HG02973 (cell line): ENCODE measurements around the gene TP73.

ENCODE experiments used
- ATAC-seq: cut with Tn5 transposase; IDR thresholded peaks from one replicate; pipeline ENCODE4 v1.9.1; 2021; ENCODE audit warnings: moderate library complexity; ENCODE audit not compliant: unreplicated experiment

The TP73 gene

DNA sequence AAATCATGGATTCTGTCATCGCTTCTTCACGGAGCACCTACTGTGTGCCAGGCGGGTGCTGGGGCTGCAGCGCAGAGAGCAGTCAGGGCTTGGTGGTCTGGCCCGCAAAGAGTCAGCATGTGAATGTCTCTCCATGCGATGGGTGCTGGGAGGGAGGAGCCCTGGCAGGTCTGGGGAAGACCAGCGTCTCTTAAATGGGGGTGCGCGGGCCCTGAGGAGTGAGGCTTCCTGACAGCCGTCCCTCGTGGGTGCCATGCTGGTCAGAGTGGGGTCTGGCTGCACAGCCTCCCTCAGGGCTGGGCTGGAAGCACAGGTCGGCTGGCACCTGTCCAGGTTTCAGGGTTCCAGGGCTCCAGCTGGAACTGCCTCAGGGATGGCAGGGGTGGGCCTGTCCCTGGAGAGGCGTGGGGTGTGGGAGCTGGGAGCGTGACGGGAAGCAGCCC is 18.5 kb downstream of the TP73 start:
- no peak for ATAC-seq

DNA sequence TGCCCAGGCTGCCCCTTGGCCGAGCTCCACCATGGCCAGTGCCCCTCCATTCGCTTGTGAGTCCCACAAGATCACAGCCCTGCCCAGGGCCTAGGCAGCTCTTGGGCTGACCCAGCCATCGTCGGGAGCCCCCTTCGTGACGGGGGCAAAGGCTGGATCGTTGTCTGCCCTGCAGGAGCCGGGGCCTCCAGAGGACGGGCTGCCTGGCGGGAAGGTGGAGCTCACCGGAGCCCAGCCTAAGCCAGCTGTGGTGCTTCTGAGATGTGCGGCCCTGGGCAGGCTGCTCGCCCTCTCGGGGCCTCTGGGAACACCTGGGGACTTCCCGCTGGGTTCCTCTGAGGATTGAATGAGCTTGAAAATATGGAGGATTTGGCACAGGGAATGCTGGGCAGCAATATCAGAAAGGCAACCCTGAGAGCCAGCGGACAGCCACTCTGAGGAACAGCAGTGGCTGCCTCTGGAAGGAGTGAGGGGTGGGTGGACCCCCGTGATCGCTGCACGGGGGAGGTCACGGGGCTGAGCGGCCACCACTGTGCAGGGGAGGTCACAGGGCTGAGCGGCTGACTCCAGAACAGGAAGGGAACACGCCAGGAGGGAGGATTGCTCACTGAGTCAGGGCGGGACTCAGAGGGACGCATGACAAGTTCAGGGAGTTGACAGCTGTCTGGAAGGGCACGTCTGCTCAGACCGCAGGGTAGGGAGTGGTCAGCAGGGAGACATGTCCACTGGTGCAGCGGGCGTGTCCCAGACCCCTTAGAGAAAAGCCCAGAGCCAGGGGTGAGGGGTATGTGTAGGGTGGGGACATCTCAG is 19.3 kb downstream of the TP73 start:
- no peak for ATAC-seq

DNA sequence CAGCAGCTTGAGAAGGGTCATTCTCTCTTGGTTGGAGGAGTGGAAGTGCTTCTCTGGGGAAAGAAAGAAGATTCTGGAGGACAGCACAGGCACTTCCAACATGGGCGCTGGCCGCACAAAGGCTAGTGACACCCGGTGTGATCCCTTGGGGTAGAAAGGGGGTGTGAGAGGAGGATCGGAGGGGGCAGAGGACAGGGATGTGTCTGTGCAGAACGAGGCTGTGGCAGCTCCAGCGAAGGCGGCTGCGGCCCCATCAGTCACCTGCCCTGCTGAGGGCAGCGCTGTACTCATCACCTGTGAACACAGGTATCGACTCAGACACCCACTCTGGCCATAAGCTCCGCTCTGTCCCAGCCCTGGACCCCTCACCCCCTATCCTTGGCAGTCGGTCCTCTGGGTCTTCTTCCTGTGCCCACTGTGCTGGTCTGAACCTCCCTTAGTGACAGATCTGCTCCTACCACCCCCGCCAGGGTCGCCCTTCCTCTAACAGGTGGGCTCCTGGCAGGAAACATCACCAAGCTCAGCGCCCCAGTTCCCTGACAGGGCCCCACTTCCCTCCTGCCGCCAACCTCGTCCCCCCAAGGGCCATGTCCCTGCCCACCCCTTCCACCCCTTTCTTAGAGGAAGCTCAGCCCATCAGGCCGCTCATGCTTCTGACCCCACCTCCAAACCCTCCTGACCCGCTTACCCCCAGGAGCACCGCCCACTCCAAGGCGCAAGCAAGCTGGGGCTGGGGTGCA is 20.1 kb downstream of the TP73 start:
- no peak for ATAC-seq

DNA sequence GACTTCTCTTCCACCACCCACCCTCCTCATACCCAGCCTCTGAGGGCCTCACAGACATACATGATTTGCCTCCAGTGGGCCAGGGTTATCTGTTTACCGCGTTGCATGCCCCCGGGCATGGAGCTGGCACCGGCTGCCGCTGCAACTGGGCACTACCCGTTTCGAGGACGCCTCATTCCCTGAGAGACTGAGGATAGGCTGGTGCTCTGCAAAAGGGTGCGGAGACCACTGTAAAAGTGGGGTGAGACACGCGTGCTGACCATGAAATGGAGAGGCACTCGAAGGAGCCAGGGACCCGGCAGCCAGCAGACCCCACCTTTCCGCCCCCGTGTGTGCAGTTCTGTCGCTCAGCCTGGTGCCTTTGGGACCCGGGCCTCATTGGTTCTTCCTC is 20.6 kb downstream of the TP73 start:
- no peak for ATAC-seq

DNA sequence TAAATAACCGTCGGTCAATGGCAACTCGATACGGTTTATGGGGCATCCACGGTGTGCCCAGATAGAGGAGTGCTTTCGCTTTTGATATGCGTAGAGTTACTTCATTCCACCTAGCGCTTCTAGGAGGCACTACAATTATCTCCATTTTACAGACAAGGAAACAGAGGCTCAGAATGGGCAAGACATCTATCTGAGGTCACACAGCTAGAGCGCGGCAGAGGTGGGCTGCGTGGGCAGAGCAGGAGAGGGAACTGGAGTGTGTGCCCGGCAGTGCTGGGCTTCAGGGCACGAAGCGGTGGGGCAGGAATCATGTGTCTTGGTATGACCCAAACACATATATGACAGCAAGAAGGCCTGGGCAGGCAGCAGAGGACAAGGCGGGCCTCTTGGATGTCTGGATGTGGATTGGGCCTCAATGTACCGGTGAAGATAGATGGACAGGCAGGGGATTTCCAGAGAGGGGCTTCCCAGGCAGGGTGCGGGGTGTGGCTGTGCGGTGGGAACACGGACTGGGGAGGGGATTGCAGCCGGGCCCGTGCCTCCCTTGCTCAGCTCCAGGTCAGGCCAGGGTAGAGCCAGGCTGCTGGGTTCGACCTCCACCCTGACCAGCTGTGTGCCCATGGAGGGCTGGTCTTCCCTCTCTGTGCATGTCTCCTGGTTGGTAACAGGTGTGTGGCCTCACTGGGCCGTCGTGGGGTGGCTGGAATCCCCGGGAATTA is 21.2 kb downstream of the TP73 start:
- ATAC-seq, result no peak

DNA sequence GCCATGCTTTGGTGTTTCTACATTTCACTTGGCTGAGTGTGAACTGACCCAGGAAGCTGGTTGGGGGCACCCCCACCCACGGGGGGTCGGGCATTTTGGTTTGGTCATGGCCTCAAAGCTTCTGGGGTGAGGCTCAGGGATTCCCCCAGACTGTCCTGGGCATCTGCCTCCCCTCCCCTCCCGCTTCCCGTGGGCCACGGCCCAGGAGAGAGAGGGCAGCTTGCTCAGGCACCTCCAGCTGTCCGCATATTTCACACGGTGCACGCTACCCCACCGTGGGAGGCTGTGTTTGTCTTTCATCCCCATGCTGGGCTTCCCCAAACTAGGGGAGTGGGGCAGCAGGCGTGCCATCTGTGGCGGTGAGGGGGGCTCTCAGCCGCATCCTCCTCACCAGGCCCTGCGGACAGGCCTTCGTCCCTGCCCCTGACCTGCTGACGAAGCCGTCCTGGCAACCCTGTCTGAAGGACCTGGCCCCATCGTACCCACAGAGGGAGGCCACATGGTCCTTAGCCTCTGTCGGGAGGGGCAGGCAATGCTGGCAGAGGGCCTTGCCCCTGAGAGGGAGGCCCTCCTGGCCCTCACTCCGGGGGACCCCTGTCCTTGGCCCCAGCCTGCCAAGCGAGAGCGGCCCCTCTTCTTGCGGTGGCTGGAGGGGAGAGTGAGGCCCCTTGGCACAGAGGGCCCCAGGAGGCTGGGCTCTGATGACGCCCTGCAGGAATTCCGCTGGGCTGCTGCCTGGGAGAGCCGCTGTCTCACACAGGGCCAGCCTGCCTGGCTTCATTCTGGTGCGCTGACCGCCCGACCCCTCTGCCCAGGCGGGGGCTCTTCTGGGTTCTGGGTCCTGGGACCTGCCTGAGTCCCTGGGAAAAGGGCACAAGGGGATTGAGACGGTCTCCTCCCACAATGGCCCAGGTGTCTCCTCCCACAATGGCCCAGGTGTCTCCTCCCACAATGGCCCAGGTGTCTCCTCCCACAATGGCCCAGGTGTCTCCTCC is 22.1 kb downstream of the TP73 start:
- ATAC-seq, result no peak

DNA sequence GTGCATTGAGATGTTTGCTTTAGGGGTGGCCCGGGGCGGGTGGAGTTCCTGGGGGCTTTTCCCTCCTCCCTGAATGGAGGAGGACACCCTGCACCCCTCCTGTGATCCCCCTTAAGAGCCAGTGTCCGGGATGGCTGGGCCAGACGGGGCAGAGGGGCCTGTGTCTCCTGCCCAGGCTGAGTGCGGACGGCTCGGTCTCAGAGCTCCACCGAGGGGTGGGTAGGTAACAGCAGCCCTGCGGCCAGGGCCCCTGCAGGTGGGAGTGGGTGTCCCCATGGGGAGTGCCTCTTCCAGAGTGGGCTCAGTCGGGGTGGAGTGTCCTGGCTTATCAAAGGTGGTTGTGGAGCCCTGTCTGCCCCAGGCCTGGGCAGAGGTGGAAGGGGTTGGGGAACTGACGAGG is 23.1 kb downstream of the TP73 start:
- ATAC-seq, result no peak

DNA sequence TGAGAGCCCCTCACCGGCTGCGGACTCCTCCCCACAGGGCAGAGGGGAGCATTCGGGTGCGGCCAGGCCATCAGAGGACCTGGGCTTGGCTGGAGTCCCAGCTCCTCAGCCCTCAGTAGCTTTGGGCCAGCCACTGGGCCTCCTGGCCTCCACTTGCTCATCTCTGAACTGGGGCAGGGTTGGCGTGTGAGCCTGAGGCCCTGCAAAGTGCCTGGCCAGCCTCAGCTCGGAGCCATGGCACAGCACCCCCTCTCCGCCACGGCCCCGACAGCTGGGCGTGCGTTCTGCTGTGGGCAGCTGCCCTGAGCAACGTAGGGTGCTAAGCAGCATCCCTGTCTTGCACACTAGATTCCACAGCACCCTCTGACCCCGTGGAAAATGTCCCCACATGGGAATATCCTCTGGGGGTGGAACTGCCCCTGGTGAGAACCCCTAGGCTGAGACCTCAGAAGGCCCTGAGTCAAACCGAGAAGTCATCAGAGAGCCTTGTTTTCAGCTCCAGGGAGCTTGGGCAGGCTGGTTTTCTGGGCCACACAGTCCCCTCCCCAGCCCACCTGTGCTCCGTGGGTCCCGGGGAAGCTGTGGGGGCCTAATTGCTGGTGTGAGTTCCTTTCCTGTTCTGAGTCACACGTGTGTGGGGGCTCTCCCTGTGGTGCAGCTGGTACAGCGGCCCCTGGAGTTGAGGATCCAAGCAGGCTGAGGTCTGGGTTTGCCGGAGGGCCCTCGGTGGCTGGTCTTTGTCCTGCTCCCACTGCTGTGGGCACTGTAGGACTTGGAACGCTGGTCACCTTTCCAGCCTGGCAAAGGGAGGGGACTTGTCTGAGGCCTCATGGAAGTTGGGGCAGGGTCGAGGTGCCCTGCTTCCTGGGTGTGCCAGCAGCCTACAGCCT is 24.5 kb downstream of the TP73 start:
- ATAC-seq, result peak; percentile 67

DNA sequence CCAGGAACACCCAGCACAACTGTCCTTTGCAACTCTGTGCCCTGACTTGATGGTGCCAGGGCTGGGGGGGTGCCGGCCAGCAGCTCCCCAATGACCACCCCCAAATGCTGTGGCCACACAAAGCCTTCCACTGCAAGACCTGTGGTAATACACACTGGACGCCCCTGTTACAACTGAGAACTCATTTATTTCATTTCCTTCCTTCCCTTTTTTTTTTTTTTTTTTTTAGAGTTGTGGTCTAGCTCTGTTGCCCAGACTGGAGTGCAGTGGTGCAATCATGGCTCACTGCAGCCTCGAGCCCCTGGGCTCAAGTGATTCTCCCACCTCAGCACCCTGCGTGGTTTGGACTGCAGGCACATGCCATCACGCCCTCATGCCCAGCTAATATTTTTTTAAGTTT is 25.2 kb downstream of the TP73 start:
- ATAC-seq, result peak; percentile 8

DNA sequence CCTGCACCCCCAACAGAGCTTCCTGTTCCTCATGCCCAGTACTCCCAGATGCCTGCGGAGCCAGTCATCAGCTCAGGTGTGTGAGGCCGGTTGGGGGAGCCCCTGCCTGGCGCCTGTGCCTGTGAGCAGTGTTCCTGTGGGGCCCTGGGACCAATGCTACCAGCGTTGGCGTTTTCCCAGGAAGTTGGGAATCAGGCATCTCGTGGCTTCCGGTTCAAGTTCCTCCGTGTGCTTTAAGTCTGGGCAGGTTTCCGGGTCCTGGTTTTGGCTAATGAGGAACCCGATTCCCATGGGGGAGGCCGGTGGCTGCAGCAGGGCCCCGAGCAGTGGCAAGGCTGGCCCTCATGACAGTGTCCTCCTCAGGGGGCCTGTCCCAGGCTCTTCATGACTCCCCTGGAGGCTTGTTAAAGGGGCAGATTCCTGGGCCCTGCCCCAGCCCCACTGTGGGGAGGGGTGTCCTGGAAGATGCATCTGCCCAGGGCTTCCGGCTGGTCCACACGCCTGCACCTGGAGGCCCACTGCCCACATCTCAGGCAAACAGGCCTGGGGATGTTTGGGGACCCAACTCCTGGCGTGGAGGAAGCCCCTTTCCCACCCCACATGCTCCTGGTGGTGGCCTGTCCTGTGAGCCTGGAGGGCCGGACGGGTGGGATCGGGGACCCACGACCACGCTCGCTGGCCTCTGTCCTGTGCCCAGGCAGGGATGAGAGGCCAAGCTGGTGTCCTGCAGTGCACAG is 26.2 kb downstream of the TP73 start:
- ATAC-seq, result no peak

DNA sequence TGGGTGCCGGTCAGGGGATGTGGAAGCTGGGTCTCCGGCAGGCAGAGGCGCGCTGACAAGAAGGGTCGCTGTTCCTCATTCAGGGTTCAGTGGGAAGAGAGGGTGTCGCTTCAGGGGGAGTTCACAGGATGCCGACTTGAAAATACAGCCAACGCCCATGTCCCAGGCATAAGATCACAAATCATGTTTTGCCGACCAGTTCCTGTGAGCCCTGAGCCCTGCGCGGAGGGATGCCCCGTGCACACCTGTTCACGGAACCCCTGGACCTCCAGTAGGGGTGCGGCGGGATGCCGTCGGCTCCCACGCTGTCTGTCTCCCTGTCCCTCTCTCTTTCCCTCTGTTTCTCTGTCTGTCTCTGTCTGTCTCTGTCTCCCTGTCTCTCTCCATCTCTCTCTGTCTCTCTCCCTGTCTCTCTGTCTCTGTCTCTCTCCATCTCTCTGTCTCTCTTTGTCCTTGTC is 26.8 kb downstream of the TP73 start:
- ATAC-seq, result no peak

DNA sequence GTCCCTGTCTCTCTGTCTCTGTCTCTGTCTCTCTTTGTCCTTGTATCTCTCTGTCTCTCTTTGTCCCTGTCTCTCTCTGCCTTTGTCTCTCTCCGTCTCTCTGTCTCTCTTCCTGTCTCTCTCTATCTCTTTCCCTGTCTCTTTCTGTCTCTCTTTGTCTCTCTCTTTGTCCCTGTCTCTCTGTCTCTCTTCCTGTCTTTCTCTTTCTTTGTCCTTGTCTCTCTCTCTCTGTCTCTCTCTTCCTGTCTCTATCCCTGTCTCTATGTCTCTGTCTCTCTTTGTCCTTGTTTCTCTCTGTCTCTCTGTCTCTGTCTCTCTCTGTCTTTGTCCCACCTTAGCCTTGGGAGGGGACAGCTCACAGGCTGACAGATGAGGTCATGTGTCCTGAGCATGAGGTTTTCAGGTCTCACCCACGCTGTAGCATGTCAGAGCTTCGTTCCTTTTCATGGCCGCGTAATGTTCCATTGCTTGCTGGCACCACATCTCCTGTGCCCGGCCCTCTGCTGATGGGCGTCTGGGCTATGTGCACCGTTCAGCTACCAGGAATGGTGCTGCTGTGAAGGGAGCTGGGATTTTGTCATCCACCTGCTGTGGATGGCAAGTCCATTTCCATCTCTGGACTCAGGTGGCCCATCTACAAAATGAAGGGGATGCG is 27.6 kb downstream of the TP73 start:
- no peak for ATAC-seq

DNA sequence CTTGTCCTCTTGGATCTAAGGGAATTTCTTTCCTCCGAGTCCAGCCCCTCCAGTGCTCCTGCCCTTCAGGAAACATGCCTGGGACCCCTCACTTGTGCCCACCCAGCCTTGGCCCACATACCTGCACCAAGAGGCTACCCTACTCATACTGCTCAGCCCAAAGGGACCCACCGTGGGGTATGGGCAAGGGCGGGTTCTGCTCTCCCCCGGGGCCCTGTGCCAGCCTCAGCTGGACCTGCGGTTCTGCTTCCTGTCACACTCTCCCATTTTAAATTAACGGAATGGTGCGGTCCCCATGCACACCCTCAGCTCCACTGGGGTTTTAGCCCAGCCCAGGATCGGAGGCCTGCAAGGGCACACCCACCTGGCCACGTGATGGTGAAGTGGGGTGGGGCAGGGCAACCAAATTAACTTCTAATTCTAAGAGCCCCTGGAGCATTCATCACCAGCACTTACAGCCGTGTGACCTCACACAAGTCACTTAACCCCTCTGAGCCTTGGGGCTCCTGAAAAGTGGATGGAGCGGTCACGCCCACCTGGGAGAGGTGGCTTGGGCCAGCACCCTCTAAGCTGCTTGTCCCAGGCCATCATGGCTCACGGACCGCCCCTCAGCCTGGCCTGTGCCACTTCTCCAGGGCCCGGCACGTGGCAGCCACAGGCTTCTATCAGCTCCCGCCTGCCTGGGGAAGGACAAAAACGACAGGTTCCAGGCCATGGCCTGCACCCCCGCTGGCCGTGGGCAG is 28.3 kb downstream of the TP73 start:
- no peak for ATAC-seq

DNA sequence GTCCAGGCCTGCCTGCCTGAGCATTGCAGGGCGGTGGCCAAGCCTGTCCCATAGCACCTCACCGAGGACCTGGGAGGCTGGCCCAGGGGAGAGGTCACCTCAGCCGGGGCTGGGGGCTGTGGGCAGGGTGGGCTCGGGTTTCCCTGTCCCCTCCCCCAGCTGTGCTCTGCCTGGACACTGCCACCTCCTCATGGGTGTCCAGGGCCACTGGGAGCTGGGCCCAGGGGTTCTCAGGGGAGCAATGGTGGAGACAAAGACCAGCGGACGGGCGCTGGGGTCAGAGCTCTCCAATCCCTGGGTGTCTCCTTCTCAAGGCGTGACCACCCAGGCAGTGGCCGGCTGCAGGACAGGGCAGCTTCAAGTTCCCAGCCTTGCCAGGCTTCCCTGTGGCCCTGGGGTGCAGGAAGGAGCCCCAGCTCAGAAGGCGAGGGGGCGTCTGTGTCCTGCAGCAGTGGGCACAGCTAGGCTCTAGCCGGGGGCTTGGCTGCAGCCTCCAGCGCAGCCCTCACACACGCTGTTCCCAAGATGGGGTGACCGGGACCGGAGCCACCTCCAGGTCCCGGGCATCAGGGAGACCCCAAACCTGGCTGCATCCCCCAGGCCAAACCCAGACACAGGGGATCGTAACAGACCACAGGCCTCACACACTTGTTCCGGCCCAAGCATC is 29.0 kb downstream of the TP73 start:
- ATAC-seq, result no peak

DNA sequence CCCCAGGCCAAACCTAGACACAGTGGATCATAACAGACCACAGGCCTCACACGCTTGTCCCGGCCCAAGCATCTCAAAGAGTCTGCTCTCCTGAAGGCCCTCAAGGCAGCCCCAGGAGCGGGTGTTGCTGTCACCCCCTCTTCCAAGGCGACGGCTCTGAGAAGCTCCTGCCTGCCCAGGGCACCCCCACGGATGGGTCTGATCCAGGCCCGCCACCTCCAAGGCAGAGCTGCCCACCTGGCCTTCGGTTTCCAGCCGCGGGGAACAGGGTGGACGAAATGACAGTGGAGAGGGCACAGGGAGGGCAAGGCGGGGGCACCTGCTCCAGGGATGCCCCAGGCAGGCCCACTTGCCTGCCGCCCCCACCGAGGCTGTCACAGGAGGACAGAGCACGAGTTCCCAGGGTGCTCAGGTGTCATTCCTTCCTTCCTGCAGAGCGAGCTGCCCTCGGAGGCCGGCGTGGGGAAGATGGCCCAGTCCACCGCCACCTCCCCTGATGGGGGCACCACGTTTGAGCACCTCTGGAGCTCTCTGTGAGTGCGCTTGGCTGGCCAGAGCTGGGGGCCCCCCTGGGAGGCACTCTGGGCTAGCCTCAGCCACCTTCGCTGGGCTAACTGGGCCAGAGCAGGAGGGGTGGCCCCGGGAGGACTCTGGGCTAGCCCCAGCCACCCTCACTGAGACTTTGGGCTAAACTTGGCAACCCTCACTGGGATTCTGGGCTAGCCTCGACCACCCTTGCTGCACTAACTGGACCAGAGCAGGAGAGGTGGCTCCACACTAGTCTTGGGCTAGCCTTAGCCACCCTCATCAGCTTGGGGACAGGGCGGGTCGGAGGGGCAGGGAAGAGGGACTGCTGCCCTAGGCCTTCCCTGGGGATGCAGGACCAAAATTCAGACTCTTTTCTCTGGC is 29.8 kb downstream of the TP73 start:
- ATAC-seq, result no peak

DNA sequence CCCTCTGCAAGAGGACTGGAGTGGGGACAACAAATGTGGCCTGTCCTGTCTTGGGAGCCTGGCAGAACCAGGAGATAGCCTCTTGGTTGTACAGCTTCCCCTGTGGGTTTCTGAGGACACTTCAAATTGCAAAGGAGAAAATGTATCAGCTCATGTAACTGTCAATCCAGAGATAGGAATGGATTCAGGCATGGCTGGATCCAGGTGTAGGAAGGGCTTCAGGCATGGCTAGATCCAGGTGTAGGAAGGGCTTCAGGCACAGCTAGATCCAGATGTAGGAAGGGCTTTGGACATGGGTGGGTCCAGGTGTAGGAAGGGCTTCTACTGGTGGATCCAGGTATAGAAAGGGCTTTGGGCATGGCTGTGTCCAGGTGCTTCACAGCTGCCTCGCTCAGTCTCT is 30.9 kb downstream of the TP73 start:
- no peak for ATAC-seq
